VCaP (cell line): ENCODE measurements around the gene AUTS2.

Experiments
- H3K27ac ChIP-seq: fragments of 450-650 bp; 2 replicates; pipeline ENCODE4 v1.5.1; 2017
- TF ChIP-seq, protein P1 (sequence below): fragments of 450-650 bp; conservative IDR thresholded peaks from 2 replicates; pipeline ENCODE4 v1.5.1; 2017; ENCODE audit warnings: mild to moderate bottlenecking, moderate library complexity

The AUTS2 gene

DNA sequence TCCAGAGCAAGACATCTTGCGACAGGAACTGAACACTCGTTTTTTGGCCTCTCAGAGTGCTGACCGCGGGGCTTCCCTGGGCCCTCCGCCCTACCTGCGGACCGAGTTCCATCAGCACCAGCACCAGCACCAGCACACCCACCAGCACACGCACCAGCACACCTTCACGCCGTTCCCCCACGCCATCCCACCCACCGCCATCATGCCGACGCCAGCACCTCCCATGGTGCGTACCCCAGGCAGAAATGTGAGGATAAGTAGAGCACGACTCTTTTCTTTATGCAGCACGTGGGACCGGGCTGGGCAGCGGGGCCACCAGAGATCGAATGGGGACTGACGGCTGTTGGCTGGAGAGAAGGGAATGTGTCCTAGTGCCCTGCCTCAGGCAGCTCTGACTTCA is 1167.8 kb downstream of the AUTS2 start:
- TF ChIP-seq, protein P1, sequence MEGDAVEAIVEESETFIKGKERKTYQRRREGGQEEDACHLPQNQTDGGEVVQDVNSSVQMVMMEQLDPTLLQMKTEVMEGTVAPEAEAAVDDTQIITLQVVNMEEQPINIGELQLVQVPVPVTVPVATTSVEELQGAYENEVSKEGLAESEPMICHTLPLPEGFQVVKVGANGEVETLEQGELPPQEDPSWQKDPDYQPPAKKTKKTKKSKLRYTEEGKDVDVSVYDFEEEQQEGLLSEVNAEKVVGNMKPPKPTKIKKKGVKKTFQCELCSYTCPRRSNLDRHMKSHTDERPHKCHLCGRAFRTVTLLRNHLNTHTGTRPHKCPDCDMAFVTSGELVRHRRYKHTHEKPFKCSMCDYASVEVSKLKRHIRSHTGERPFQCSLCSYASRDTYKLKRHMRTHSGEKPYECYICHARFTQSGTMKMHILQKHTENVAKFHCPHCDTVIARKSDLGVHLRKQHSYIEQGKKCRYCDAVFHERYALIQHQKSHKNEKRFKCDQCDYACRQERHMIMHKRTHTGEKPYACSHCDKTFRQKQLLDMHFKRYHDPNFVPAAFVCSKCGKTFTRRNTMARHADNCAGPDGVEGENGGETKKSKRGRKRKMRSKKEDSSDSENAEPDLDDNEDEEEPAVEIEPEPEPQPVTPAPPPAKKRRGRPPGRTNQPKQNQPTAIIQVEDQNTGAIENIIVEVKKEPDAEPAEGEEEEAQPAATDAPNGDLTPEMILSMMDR, result no peak
- H3K27ac ChIP-seq, result no peak overlapping the region

DNA sequence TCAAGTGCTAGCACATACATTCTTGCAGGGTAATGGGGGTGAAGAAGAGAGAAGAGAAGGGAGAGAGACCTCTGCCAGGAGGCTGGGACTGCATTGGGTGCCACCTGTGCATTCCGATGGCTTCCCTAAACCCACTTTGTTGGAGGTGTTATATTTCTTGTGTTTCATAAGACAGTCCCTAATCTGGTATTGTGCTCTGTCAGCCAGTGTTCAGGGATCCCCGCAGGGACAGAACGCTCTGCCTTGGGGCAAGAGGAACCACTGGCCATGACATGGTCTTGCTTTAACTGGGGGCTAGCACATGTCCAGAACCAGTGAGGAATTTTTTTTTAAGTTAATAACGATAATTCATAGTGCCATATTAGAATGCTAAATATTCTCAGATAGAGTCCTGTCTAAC is 1168.4 kb downstream of the AUTS2 start:
- TF ChIP-seq, protein P1, result no peak
- no peak overlapping the region for H3K27ac ChIP-seq

DNA sequence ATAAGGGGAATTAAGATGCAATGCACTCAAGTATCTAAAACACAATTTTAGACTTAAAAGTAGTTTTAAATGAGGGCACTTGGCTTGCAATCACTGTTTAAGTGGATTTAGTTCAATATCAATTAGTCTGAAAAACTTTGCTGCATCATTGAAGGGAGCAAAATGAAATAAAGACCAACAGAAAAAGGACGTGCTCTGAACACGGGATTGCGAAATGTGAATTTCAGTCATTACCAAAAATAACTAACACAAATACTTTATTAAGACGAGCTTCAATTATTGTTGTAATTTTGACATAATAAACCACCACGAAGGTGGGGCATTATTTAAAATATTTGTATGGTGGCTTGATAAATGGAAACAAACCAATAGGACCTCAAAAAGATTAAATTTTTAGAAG is 1171.9 kb downstream of the AUTS2 start:
- no peak overlapping the region for H3K27ac ChIP-seq
- TF ChIP-seq, protein P1, result no peak

DNA sequence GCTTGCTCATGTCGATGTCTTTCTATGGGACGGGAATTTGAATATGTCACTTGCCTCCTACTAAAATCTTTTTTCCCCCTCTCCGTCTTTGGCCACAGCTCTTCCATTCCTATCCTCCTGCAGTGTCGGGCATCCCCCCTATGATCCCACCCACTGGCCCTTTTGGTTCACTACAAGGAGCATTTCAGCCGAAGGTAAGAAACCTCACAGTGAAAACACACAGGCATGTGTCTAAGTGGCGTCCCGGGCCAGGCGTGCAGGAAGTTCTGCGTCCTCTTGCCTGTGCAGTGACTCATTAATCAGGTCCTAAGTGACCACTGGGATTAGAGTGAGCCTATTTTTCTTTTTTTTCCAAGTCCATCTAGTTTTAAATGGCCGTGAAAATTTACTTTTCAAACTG is 1173.2 kb downstream of the AUTS2 start:
- TF ChIP-seq, protein P1, result no peak
- no peak overlapping the region for H3K27ac ChIP-seq

DNA sequence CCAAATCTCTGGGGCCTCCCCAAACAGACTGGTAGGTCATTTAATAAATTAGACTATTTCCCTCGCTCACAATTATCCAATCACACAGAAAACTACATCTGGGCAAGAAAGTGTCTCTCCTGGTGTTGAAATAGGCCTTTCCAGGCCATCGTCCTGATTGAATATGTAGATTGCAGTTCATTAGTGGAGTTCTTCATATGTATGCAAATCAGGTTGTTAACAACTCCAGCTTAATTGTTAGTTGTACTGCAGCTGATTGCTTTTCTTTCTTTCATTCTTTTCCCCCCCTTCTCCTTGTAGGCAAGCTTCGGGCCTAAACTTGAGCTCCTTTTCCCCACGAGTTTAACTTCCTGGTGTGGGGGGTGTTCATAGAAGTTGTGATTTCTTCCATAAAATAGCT is 1174.6 kb downstream of the AUTS2 start:
- H3K27ac ChIP-seq, result no peak overlapping the region
- TF ChIP-seq, protein P1, result no peak

DNA sequence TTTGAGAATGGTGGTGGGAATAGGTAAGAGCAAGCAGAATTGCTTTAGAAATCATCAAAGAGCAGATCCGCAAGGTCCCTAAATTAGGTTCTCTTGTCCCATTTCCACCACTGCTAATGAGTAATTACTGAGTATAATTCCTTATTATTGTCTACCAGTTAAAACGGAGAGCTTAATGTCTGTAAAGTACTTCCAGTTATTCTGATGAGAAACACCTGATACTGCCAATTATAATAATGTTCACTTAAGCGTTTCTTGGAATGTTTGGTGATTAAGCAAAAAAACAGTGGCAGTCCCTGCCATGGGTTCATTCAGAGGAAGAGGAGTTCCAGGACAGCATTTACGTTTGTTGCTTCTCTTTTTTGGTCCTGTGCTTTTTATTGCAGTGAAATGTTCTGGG is 1175.1 kb downstream of the AUTS2 start:
- no peak overlapping the region for H3K27ac ChIP-seq
- TF ChIP-seq, protein P1, result no peak

DNA sequence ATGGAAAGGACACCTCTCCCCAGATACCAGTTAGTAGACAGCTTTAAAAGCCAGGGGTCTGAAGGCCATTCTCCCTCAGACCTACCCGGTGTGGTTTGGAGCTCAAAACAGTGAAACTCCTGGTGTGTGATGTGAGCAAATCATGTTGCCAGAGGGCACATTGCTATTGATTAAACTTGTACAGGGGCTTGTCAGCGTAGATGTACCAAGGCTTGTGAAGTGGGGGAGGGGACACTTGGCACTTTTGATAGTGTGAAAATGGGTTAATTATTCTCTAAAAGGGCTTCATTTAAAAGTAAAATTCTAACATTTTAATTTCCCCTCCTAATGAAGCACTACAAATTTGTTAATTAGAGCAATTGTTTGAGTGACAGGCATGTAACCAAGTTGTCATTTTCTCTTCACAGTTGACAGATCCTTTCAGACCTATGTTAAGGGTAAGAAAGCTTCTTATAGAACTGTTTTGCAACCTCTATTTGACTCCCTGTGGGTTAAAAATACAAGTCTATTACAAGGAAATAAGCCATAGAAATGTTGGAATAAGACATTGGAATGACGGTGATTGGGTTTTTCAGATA is 1176.8 kb downstream of the AUTS2 start:
- TF ChIP-seq, protein P1, result no peak
- no peak overlapping the region for H3K27ac ChIP-seq
